HepG2 (cell line): ENCODE measurements around the gene AUP1. TPM values are rescaled to one million over a fixed set of nuclear protein-coding genes. Genes with fewer than 3 reads are reported as not detected.

Experiments
- ADNP ChIP-seq: sonication (generic); formaldehyde crosslinking; IDR thresholded peaks from 2 replicates; pipeline ENCODE4 v1.4.0; 2020; ENCODE audit warnings: missing genetic modification reagents
- MEIS1 ChIP-seq: sonication (generic); formaldehyde crosslinking; IDR thresholded peaks from 2 replicates; pipeline ENCODE4 v1.9.0; 2021; ENCODE audit warnings: mild to moderate bottlenecking, missing genetic modification reagents, moderate library complexity, borderline replicate concordance
- MXD4 ChIP-seq: IDR thresholded peaks from 2 replicates; pipeline ENCODE4 v1.6.1; 2016; ENCODE audit warnings: mild to moderate bottlenecking, missing biosample characterization, missing genetic modification reagents
- MZF1 ChIP-seq: sonication (generic); formaldehyde crosslinking; IDR thresholded peaks from 2 replicates; pipeline ENCODE4 v1.8.1; 2023; ENCODE audit warnings: mild to moderate bottlenecking, missing genetic modification reagents, borderline replicate concordance
- PCBP1 ChIP-seq: fragments of 200-400 bp; formaldehyde crosslinking; IDR thresholded peaks from 2 replicates; pipeline ENCODE4 v1.6.1; 2017; ENCODE audit warnings: mild to moderate bottlenecking, low read depth, low read length, borderline replicate concordance
- POGK ChIP-seq: sonication (generic); formaldehyde crosslinking; conservative IDR thresholded peaks from 2 replicates; pipeline ENCODE4 v1.8.0; 2022; ENCODE audit warnings: mild to moderate bottlenecking, moderate library complexity, missing genetic modification reagents
- RERE ChIP-seq: IDR thresholded peaks from 2 replicates; pipeline ENCODE4 v1.6.1; 2016; ENCODE audit warnings: low read depth, missing genetic modification reagents, missing compliant biosample characterization
- RXRB ChIP-seq: IDR thresholded peaks from 2 replicates; pipeline ENCODE4 v1.6.1; 2016; ENCODE audit warnings: borderline replicate concordance, missing genetic modification reagents, missing compliant biosample characterization
- SCMH1 ChIP-seq: sonication (generic); formaldehyde crosslinking; IDR thresholded peaks from 2 replicates; pipeline ENCODE4 v1.9.0; 2021; ENCODE audit warnings: missing genetic modification reagents, mild to moderate bottlenecking, borderline replicate concordance
- SNRNP70 ChIP-seq: fragments of 200-400 bp; formaldehyde crosslinking; IDR thresholded peaks from 2 replicates; pipeline ENCODE4 v1.6.1; 2017; ENCODE audit warnings: mild to moderate bottlenecking, low read depth, low read length, moderate library complexity
- TCF7L2 ChIP-seq: IDR thresholded peaks from 2 replicates; pipeline ENCODE4 v1.6.1; 2011; ENCODE audit warnings: mild to moderate bottlenecking, low read depth, low read length, moderate library complexity
- ZNF275 ChIP-seq: sonication (generic); formaldehyde crosslinking; IDR thresholded peaks from 2 replicates; pipeline ENCODE4 v1.8.0; 2022; ENCODE audit warnings: missing genetic modification reagents, mild to moderate bottlenecking, inconsistent platforms, borderline replicate concordance
- ZNF280D ChIP-seq: sonication (generic); formaldehyde crosslinking; IDR thresholded peaks from 2 replicates; pipeline ENCODE4 v1.5.1; 2020; ENCODE audit warnings: mild to moderate bottlenecking, missing genetic modification reagents
- ZNF335 ChIP-seq: sonication (generic); formaldehyde crosslinking; IDR thresholded peaks from 2 replicates; pipeline ENCODE4 v1.4.0; 2020; ENCODE audit warnings: missing genetic modification reagents
- ZNF530 ChIP-seq: sonication (generic); formaldehyde crosslinking; IDR thresholded peaks from 2 replicates; pipeline ENCODE4 v1.5.0; 2020; ENCODE audit warnings: low read depth, mild to moderate bottlenecking, missing genetic modification reagents
- ZNF639 ChIP-seq: conservative IDR thresholded peaks from 2 replicates; pipeline ENCODE4 v1.6.1; 2018; ENCODE audit warnings: missing genetic modification reagents
- polyA plus RNA-seq, 8 experiments: library from polyadenylated mRNA; depleted of rRNA in 3 of 8; stranded (reverse) in 7 of 8; unstranded in 1 of 8; fragments of >200 nt; fragmentation: Illumina TruSeq in 4 of 8; extraction: Trizol in 4 of 8; gene quantifications; 2 replicates each; pipeline versions ENCODE4 v1.2.1 to v1.2.3, GENCODE V29; 2011 to 2016; ENCODE audit warnings: low read depth in 4 of 8, missing spikeins in 1 of 8, mixed read lengths in 1 of 8; ENCODE audit not compliant: insufficient read depth in 1 of 8
- total RNA-seq, 5 experiments: library from RNA; depleted of rRNA; stranded (reverse); fragments of >200 nt; fragmentation: Illumina TruSeq; extraction: Trizol; gene quantifications; 2 replicates each; pipeline ENCODE4 v1.2.3, GENCODE V29; 2016; ENCODE audit warnings: low read depth in 1 of 5

AUP1 gene
- total and polyA plus RNA-seq, 2 of the 13 experiments (the other 11 are each of a cell fraction or from before 2014, with no cell fraction given) = 174 to 267 TPM

GRCh38 chr2:74502147-74502719, 27.3 kb downstream of the AUP1 start (continued):
- TF ChIP-seq ZNF280D (CRISPR knock-in tag) = no peak
- TF ChIP-seq RERE = peak; percentile 74; the same call in 1 of the 2 replicates
- TF ChIP-seq ADNP (CRISPR knock-in tag) = no peak
- TF ChIP-seq MZF1 (CRISPR knock-in tag) = no peak
- no peak for TF ChIP-seq PCBP1
- no peak; the same call in 1 of the 2 replicates for TF ChIP-seq ZNF275 (CRISPR knock-in tag)
- TF ChIP-seq ZNF639 (CRISPR knock-in tag) = peak; percentile 64; the same call in 1 of the 2 replicates
- TF ChIP-seq MEIS1 (CRISPR knock-in tag) = no peak
- no peak for TF ChIP-seq SCMH1 (CRISPR knock-in tag)
- TF ChIP-seq MXD4 (CRISPR knock-in tag) = no peak; the same call in 1 of the 2 replicates
- TF ChIP-seq ZNF530 (CRISPR knock-in tag) = no peak
- no peak for TF ChIP-seq SNRNP70
- no peak for TF ChIP-seq TCF7L2
- TF ChIP-seq POGK = no peak
- peak; percentile 99 for TF ChIP-seq RXRB (CRISPR knock-in tag)
- TF ChIP-seq ZNF335 = no peak
